Brain microvascular endothelial cell (primary cell): Measurements from ENCODE around the gene ATP6V0C.

Experiments
- DNase-seq: peaks from one replicate; pipeline ENCODE4 v3.0.0-alpha.2; 2020
- H3K27ac ChIP-seq: fragments of 250-450 bp; sonication (Bioruptor Pico); 2 replicates; pipeline ENCODE4 v1.5.1; 2020; ENCODE audit warnings: mild to moderate bottlenecking, moderate library complexity
- H3K27me3 ChIP-seq: fragments of 250-450 bp; sonication (Bioruptor Pico); replicated peaks from 2 replicates; pipeline ENCODE4 v1.5.1; 2020; ENCODE audit warnings: mild to moderate bottlenecking
- H3K36me3 ChIP-seq: fragments of 250-450 bp; sonication (Bioruptor Pico); replicated peaks from 2 replicates; pipeline ENCODE4 v1.5.1; 2020; ENCODE audit warnings: mild to moderate bottlenecking
- H3K4me3 ChIP-seq: 2 replicates; pipeline ENCODE4 v1.5.1; 2011; ENCODE audit warnings: low read depth, mild to moderate bottlenecking, control low read depth, low read length, moderate library complexity
- in situ Hi-C: cut with HindIII; loops from 2 replicates; pipeline ENCODE4 v1.10.0; 2017; ENCODE audit warnings: low sequenced_read_pairs, low pct_ligation_motif_present
- TF ChIP-seq, protein P1 (sequence below): IDR thresholded peaks from 2 replicates; pipeline ENCODE4 v1.5.1; 2011; ENCODE audit warnings: low read depth, mild to moderate bottlenecking, moderate library complexity, low read length, control low read depth, inconsistent platforms; ENCODE audit errors: missing control alignments

Gene ATP6V0C

DNA sequence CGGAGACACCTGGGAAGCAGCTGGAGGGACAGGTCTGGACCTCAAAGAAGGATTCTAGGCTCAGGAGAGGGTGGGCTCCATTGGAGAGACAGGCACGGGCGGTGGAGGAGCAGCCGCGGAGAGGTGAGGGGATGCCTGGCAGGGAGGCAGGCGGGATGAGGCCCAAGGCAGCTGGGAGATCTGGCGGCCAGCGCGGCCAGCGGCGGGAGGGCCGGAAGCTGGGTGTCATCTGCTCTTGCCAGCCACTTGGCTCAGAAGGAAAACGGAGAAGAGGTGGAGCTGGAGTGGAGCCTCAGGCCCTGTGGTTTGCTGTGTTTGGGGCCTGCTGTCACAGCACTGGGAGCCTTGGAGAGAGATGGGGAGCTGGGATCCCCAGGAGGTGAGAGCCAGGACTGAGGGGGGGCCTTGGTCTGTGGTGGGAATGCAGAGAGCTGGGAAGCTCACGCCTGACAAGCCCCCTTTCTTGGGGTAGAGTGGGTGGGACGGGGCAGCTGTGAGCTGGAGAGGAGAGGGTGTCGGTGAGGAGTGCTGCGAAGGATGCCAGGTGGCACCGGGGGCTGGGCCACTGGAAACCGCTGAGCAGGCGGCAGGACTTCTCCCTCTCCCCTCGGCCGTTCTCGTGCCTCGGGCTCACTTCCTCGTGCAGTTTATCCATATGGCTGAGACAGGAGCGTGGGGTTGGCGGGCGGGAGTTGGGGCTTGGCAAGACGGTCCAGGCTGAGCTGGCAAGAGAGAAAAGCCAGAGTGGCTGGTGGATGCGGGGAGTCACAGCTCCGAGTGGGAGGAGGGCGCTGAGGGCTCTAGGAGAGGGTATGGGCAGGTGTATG is 30.8 kb upstream of the ATP6V0C start:
- H3K27me3 ChIP-seq = no peaks in the 10 kb centered on the region
- TF ChIP-seq, protein P1, sequence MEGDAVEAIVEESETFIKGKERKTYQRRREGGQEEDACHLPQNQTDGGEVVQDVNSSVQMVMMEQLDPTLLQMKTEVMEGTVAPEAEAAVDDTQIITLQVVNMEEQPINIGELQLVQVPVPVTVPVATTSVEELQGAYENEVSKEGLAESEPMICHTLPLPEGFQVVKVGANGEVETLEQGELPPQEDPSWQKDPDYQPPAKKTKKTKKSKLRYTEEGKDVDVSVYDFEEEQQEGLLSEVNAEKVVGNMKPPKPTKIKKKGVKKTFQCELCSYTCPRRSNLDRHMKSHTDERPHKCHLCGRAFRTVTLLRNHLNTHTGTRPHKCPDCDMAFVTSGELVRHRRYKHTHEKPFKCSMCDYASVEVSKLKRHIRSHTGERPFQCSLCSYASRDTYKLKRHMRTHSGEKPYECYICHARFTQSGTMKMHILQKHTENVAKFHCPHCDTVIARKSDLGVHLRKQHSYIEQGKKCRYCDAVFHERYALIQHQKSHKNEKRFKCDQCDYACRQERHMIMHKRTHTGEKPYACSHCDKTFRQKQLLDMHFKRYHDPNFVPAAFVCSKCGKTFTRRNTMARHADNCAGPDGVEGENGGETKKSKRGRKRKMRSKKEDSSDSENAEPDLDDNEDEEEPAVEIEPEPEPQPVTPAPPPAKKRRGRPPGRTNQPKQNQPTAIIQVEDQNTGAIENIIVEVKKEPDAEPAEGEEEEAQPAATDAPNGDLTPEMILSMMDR = no peak
- H3K4me3 ChIP-seq = no peak overlapping the region
- no peaks in the 10 kb centered on the region for H3K36me3 ChIP-seq
- in situ Hi-C loops = no loop called here
- DNase-seq = no peak
- no peak overlapping the region for H3K27ac ChIP-seq

- TF ChIP-seq, protein P1 = no peak
- in situ Hi-C loops = no loop called here
- H3K36me3 ChIP-seq = no peaks in the 10 kb centered on the region
- no peak overlapping the region for H3K27ac ChIP-seq
- no peaks in the 10 kb centered on the region for H3K27me3 ChIP-seq
- no peak for DNase-seq
- no peak overlapping the region for H3K4me3 ChIP-seq
Observed at GRCh38 chr16:2483939-2484897, 29.5 kb upstream of the ATP6V0C start.

- H3K27ac ChIP-seq = no peak overlapping the region
- DNase-seq = no peak
- TF ChIP-seq, protein P1 = no peak
- in situ Hi-C loops = no loop called here
- no peaks in the 10 kb centered on the region for H3K27me3 ChIP-seq
- H3K36me3 ChIP-seq = no peaks in the 10 kb centered on the region
- no peak overlapping the region for H3K4me3 ChIP-seq
Observed at GRCh38 chr16:2484898-2485508, 28.7 kb upstream of the ATP6V0C start.

DNA sequence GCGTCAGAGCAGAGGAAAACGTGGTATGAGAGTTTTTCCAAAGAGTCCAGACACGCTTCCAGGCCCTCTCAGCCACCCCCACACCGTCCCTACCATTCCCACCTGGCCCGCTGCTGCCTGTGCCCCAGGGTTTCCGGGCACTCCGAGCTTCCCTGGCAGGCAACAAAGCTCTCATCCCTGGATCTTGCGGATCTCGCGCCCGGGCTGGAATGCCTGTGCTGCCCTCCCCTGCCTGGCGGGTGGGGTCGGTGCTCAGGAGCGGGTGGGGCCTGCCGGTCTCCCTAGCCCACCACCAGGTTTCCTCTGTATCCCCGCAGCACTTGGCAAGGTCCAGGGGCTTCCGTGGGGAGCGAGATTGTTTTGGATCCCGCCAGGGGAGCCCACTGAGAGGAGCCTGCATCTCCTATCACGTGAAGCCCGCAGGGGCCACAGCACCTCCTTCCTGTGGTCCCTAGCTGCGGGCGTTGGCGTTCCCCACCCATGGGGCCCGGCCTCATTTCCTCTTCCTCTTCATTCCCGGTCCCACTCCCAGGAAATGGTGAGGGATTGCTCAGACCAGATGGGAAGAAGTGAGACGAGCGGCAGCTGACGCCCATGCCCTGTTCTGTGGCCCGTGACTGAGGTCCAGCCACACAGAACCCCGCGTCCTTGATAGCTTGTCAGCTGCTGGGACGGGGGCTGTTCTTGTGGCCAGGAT is 27.8 kb upstream of the ATP6V0C start:
- TF ChIP-seq, protein P1 = no peak
- Histone ChIP-seq H3K27me3 (no peaks in the 10 kb centered on the region), H3K27ac (no peak overlapping the region), H3K4me3 (no peak overlapping the region), H3K36me3 (no peaks in the 10 kb centered on the region)
- DNase-seq = no peak
- in situ Hi-C loops = no loop called here
